ENCODE measurements around the gene ACTR3C. TPM values are rescaled to one million over a fixed set of nuclear protein-coding genes. Genes with fewer than 3 reads are reported as not detected.

The ACTR3C gene
- total RNA-seq, 3 donors from 2014 or later: 5.0 to 54.0 (median 30.2) TPM

DNA sequence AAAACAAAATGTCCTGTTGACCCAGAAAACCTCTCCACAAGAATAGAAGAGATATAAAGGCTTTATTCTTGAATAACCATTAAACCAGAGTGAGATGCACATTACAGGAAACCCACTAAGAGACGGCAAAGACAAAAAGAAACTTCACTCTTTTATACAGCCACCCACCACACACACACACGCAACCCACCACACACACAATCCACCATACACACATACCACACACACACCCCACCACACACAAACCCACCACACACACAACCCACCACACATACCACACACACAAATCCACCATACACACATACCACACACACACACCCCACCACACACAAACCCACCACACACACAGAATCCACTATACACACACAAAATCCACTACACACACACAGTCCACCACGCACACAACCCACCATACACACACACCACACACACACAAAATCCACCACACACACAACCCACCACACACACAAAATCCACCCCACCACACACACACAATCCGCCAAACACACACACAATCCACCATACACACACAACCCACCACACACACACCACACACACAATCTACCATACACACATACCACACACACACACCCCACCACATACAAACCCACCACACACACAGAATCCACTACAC lies 35.8 kb upstream of the ACTR3C start:
- intact Hi-C loops (cut with DNase I; ENCODE audit: low total_unique reads): no loop called here
- Histone ChIP-seq H3K27ac (no peak overlapping the region), H3K4me3 (no peak overlapping the region), H3K9me3 (no peaks in the 10 kb centered on the region), H3K4me1 (no peaks in the 10 kb centered on the region), H3K36me3 (no peaks in the 10 kb centered on the region), H3K27me3 (no peaks in the 10 kb centered on the region)
- DNase-seq (ENCODE audit: low spot score in 2 of 2): no peak
- TF ChIP-seq POLR2AphosphoS5 (IDR thresholded peaks at IDR 0.05) (no peak), POLR2A (IDR thresholded peaks at IDR 0.05) (no peak)
- TF ChIP-seq, protein P1, sequence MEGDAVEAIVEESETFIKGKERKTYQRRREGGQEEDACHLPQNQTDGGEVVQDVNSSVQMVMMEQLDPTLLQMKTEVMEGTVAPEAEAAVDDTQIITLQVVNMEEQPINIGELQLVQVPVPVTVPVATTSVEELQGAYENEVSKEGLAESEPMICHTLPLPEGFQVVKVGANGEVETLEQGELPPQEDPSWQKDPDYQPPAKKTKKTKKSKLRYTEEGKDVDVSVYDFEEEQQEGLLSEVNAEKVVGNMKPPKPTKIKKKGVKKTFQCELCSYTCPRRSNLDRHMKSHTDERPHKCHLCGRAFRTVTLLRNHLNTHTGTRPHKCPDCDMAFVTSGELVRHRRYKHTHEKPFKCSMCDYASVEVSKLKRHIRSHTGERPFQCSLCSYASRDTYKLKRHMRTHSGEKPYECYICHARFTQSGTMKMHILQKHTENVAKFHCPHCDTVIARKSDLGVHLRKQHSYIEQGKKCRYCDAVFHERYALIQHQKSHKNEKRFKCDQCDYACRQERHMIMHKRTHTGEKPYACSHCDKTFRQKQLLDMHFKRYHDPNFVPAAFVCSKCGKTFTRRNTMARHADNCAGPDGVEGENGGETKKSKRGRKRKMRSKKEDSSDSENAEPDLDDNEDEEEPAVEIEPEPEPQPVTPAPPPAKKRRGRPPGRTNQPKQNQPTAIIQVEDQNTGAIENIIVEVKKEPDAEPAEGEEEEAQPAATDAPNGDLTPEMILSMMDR (IDR thresholded peaks at IDR 0.05): no peak

DNA sequence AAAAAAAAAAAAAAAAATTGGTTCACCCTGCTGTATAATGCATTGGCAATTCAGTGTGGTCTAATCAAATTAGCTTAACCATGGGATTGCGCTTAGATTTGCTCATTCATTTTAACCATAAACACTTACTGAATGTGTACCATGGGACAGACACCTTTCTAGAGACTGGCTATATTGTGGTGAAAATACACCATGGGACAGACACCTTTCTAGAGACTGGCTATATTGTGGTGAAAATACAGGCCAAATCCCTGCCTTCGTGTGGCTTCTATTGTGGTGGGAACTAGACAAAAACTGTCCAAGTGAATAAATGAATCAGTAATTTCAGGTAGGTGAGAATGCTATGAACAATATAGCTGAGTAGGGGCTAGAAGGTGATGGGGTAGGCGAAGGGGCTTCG lies 35.1 kb upstream of the ACTR3C start:
- Histone ChIP-seq H3K27me3 (no peaks in the 10 kb centered on the region), H3K9me3 (no peaks in the 10 kb centered on the region), H3K4me3 (no peak overlapping the region), H3K36me3 (no peaks in the 10 kb centered on the region), H3K27ac (no peak overlapping the region), H3K4me1 (no peaks in the 10 kb centered on the region)
- TF ChIP-seq, protein P1 (IDR thresholded peaks at IDR 0.05): no peak
- TF ChIP-seq POLR2A (IDR thresholded peaks at IDR 0.05) (no peak), POLR2AphosphoS5 (IDR thresholded peaks at IDR 0.05) (no peak)
- no peak for DNase-seq (ENCODE audit: low spot score in 2 of 2)
- intact Hi-C loops (cut with DNase I; ENCODE audit: low total_unique reads): no loop called here

DNA sequence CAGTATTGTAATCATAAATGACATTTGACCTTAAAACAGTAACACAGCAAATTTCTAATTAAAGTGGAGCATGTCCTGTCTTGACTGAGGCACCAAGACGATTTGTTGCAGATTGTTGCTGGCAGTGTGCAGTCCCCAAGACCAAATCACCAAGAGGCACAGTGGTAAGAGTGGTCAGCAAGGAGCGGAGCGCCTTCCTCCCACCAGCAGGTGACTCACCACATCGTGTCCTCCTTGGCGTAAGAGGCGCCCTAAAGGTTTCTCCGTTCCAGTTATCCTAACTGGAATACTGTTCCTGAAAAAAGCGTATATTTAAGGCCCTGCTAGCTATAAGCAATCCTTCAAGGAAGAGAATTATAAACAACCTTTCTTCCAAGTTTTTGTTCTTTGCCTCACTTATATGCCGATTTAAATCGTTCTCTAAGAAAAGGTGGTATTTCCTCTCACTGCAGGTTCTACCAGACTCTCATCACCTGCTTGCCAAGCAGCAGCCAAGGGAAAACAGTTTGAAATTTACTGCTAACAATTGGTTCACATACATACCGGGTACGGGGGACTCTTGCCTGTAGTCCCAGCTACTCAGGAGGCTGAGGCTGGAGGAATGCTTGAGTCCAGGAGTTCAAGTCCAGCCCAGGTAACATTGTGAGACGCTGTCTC lies 34.6 kb upstream of the ACTR3C start:
- no peak for DNase-seq (ENCODE audit: low spot score in 2 of 2)
- Histone ChIP-seq H3K36me3 (no peaks in the 10 kb centered on the region), H3K9me3 (no peaks in the 10 kb centered on the region), H3K4me1 (no peaks in the 10 kb centered on the region), H3K4me3 (no peak overlapping the region), H3K27me3 (no peaks in the 10 kb centered on the region), H3K27ac (no peak overlapping the region)
- TF ChIP-seq, protein P1 (IDR thresholded peaks at IDR 0.05): no peak
- TF ChIP-seq POLR2A (IDR thresholded peaks at IDR 0.05) (no peak), POLR2AphosphoS5 (IDR thresholded peaks at IDR 0.05) (no peak)
- intact Hi-C loops (cut with DNase I; ENCODE audit: low total_unique reads): no loop called here

GRCh38 chr7:150357270-150357669 lies 33.9 kb upstream of the ACTR3C start:
- no peaks in the 10 kb centered on the region for H3K36me3 ChIP-seq
- H3K27me3 ChIP-seq: no peaks in the 10 kb centered on the region
- H3K9me3 ChIP-seq: no peaks in the 10 kb centered on the region
- no peaks in the 10 kb centered on the region for H3K4me1 ChIP-seq
- no peak for TF ChIP-seq POLR2AphosphoS5 (IDR thresholded peaks at IDR 0.05)
- no peak overlapping the region for H3K27ac ChIP-seq
- intact Hi-C loops (cut with DNase I; ENCODE audit: low total_unique reads): no loop called here
- no peak overlapping the region for H3K4me3 ChIP-seq
- DNase-seq (ENCODE audit: low spot score in 2 of 2): no peak

DNA sequence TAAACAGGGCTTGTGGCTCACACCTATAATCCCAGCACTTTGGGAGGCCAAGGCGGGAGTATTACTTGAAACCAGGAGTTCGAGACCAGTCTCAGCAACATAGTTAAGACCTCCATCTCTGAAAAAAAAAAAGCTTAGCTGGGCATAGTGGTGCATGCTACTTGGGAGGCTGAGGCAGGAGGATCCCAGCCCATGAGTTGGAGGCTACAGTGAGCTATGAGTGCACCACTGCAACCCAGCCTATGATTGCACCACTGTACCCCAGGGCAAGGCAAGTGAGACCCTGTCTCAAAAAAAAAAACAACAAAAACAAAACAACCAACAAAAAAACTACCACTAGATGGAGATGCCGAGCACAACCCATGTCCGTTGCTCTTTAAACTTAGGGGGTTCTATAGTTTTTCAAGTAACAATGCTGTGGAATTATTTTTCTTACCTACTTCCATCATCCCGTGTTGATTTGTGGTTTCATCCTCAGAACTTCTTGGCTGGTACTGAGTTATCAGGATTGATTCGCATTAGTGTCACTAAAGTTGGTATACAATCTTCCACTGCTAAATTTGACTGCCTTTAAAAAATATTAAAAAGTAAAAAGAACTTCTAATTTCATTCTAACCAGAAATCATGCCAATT lies 33.0 kb upstream of the ACTR3C start:
- no peaks in the 10 kb centered on the region for H3K4me1 ChIP-seq
- H3K4me3 ChIP-seq: no peak overlapping the region
- H3K9me3 ChIP-seq: no peaks in the 10 kb centered on the region
- no peak overlapping the region for H3K27ac ChIP-seq
- no peak for DNase-seq (ENCODE audit: low spot score in 2 of 2)
- intact Hi-C loops (cut with DNase I; ENCODE audit: low total_unique reads): loop anchor here (1.0 kb wide), 1 partner anchor 31 kb away; no protein-coding TSS in a partner anchor
- H3K27me3 ChIP-seq: no peaks in the 10 kb centered on the region
- TF ChIP-seq POLR2A (IDR thresholded peaks at IDR 0.05): no peak
- TF ChIP-seq, protein P1 (IDR thresholded peaks at IDR 0.05): peak; percentile 23 to 48 (median 34)
- no peak for TF ChIP-seq POLR2AphosphoS5 (IDR thresholded peaks at IDR 0.05)
- H3K36me3 ChIP-seq: no peaks in the 10 kb centered on the region
